Ishikawa (cell line): ENCODE data around the gene GAMT.

Source experiments
- CEBPB ChIP-seq: IDR thresholded peaks from 2 replicates; pipeline ENCODE4 v1.6.1; 2012
- CREB1 ChIP-seq: IDR thresholded peaks from 2 replicates; pipeline ENCODE4 v1.6.1; 2012; ENCODE audit warnings: low read depth
- EGR1 ChIP-seq: IDR thresholded peaks from 2 replicates; pipeline ENCODE4 v1.6.1; 2012
- EP300 ChIP-seq: IDR thresholded peaks from 2 replicates; pipeline ENCODE4 v1.6.1; 2012; ENCODE audit warnings: borderline replicate concordance
- FOXM1 ChIP-seq: IDR thresholded peaks from 2 replicates; pipeline ENCODE4 v1.6.1; 2012; ENCODE audit warnings: low read depth, borderline replicate concordance
- MAX ChIP-seq: IDR thresholded peaks from 2 replicates; pipeline ENCODE4 v1.6.1; 2012
- NFIC ChIP-seq: IDR thresholded peaks from 2 replicates; pipeline ENCODE4 v1.6.1; 2012
- RAD21 ChIP-seq: IDR thresholded peaks from 2 replicates; pipeline ENCODE4 v1.6.1; 2012; ENCODE audit warnings: low read depth
- REST ChIP-seq: IDR thresholded peaks from 2 replicates; pipeline ENCODE4 v1.6.1; 2012; ENCODE audit warnings: low read depth, mild to moderate bottlenecking
- TAF1 ChIP-seq: IDR thresholded peaks from 2 replicates; pipeline ENCODE4 v1.6.1; 2012; ENCODE audit warnings: low read depth, mild to moderate bottlenecking
- TCF12 ChIP-seq: IDR thresholded peaks from 2 replicates; pipeline ENCODE4 v1.6.1; 2012; ENCODE audit warnings: low read depth
- TEAD4 ChIP-seq: IDR thresholded peaks from 2 replicates; pipeline ENCODE4 v1.6.1; 2012
- USF1 ChIP-seq: IDR thresholded peaks from 2 replicates; pipeline ENCODE4 v1.6.1; 2012
- YY1 ChIP-seq: IDR thresholded peaks from 2 replicates; pipeline ENCODE4 v1.6.1; 2012; ENCODE audit warnings: low read depth
- ZBTB7A ChIP-seq: IDR thresholded peaks from 2 replicates; pipeline ENCODE4 v1.6.1; 2012; ENCODE audit warnings: low read depth

Gene GAMT

GRCh38 chr19:1364070-1364704 lies 37.2 kb downstream of the GAMT start:
- TF ChIP-seq USF1, result no peak

- TF ChIP-seq RAD21 (no peak), TEAD4 (no peak), FOXM1 (no peak), MAX (no peak), NFIC (no peak), REST (no peak), TCF12 (no peak), YY1 (no peak), CEBPB (no peak), USF1 (no peak), EGR1 (no peak), TAF1 (no peak), EP300 (no peak), CREB1 (no peak), ZBTB7A (no peak)
Measured at GRCh38 chr19:1363599-1363998, 37.7 kb downstream of the GAMT start.

- no peak for TF ChIP-seq FOXM1
- TF ChIP-seq USF1, result no peak
- TF ChIP-seq MAX, result no peak
- TF ChIP-seq TAF1, result no peak
- no peak for TF ChIP-seq YY1
- TF ChIP-seq EGR1, result no peak
- TF ChIP-seq REST, result no peak
- TF ChIP-seq CEBPB, result no peak
- TF ChIP-seq NFIC, result no peak
Measured at GRCh38 chr19:1362387-1363257, 38.7 kb downstream of the GAMT start.

GRCh38 chr19:1361601-1362386 lies 39.5 kb downstream of the GAMT start:
- peak; percentile 91 for TF ChIP-seq NFIC
- TF ChIP-seq MAX, result peak; percentile 26; the same call in 1 of the 2 replicates
- TF ChIP-seq TAF1, result no peak
- 0 out of 2 replicates have a peak, but pooled peaks have one; percentile 39 for TF ChIP-seq TCF12
- TF ChIP-seq EP300, result peak; percentile 33; the same call in 1 of the 2 replicates
